NCI-H2171 treated with DMSO at 0.1 percent for 48 hours (cell line): ENCODE data around the gene PCGF3.
"Not testable (repeated sequence)": the region's sequence is repeated elsewhere in the genome, so short reads cannot be mapped to it uniquely, and the experiment has no call there.

Experiments
- DNase-seq: peaks from one replicate; lab custom pipeline; 2025; lab: John Stamatoyannopoulos, UW

Gene PCGF3

GRCh38 chr4:683247-683897 is 22.3 kb upstream of the PCGF3 start:
- no peak for DNase-seq

- DNase-seq = peak; percentile 44
These were observed 21.5 kb upstream of the PCGF3 start for GRCh38 chr4:683982-684622.

- DNase-seq = peak; percentile 40
These were observed 20.9 kb upstream of the PCGF3 start for GRCh38 chr4:684623-685327.

DNA sequence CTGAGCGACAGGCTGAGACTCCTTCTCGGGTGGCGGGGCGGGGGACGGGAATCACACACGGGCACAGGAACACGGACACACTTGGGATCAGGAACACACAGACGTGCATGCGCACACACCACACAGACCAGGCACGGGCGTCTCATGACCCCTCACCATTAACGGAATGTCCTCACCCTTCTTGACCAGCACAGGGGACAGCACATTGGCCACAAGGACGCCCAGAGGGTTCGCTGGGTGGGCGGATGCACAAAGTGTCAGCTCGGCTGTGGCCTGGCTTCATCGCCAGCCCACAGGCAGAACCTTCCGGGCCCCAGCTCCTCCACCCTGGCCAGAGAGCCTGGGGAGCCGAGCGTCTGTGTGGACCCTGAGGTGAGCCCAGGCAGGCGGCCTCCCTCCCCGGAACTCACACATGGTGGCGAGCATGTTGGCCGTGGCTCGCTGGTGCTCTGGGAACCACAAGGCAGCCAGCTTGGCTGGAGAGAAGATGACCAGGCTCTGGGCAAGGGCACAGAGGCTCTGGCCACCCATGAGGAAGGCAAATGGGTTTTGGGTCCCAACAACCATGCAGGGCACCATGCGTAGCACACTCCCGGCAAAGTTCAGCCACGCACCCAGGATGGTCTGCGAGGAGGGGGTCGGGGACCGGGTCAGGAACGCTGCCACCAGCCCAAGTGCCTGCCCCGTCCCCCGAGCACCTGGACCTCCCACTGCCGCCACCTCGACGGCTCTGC is 19.8 kb upstream of the PCGF3 start:
- no peak for DNase-seq

DNA sequence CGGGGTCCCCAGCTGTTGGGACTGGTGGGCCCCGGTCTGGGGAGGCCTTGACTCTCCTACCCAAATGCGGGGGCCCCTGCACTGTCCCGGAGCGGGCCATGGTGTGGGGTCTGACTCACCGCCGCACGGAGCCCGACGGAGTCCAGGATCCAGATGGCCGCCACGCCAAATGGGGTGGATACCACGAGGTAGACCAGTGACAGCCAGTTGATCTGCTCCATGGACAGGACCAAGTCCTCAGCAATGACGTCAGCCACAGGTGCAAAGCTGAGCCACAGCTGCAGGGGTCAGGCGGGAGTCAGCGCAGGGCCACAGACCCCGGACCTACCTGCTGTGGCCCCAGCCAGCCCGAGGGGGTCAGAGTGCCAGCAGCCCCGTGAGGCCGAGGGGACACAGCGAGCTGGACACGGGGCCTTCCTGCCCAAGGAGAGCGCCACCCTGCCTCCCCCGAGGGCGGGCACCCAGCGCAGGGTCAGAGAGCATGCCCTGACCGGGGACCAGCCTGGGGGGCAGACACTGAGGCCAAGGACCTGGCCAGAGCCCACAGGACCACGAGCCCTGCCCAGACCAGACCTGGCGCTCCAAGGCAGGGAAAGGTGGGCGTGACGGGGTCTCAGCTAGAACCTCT is 19.1 kb upstream of the PCGF3 start:
- no peak for DNase-seq

GRCh38 chr4:687048-687970 is 18.3 kb upstream of the PCGF3 start:
- no peak for DNase-seq

- no peak for DNase-seq
These were observed 17.4 kb upstream of the PCGF3 start for GRCh38 chr4:687971-688853.

DNA sequence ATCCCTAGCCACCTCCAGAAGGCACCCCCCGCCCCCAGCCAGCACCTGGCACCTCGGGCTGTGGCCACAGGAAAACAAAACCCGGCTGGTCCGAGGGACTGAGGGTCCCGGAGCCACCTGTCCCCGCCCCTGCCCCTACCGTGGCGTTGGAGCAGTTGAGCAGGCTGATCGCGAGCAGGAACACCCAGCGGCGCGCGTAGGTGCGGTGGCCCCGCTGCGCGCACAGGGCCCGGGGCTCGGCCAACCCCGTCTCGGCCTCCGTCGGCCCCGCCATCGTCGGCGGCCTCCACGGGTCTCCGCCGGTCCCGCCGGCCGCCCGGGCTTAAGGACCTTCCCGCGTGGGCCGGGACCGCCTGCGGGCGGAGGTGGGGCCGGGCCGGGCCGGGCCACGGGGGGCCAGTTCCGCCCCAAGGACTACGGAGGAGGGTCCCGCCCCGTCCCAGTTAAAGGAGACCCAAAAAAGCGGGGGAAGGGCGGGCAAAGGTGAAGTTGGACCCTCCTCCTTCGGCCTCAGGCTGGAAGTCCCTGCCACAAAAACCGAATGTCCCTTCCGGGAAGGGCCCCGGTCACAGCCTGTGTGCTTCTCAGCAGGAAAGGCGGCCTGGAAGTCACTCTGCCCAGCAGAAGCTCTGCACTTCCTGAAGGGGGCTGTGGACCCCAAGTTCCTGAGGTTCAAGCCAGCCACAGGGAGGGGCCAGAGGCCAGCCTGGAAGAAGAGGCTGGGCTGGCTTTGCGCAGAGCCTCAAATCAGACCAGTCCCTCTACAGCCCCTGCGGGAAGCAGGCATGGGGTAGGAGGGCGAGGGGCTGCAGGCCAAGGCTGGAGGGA is 16.6 kb upstream of the PCGF3 start, which contains the start of gene SLC49A3:
SLC49A3 (minus strand) TSS at position 298 of the 828 bp plus-strand sequence; CDS start at position 274, 24 bp downstream.
- no peak for DNase-seq

- DNase-seq = no peak
These were observed 15.9 kb upstream of the PCGF3 start for GRCh38 chr4:689723-690122.

DNA sequence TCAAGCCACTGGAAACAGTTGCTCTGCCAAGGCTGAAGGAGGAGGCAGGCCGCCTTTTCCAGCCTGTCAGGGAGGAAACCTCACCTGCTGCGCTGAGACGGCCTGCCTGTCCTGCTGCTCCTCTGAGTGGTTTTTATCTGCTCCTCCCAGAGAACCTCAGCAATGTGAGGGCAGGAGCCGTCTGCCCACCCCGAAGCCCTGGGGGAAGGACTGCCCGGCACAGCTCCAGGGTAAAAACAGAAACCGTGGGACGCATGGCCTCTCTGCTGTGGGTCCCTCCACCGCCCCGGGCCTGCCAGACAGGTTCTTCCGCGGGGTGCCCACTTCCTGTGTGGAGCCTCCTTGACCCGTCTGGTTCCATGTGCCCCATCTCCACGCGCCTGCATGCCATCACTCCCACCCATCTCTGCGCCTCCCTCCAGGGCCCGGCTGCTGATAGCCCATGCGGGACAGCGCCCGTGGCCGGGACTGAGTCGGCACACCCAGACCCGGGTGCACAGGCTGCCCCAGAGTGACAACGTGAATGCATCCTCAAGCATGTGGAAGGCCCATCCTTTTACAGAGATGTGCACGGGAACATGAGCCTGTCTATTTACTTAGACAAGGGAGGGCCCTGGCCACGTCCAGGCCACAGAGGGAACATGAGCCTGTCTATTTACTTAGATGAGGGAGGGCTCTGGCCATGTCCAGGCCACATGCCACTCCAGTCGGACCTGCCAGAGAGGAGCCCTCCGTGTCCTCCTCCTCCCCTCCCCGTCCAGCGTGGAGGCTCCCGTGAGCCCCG is 12.7 kb upstream of the PCGF3 start:
- no peak for DNase-seq

DNA sequence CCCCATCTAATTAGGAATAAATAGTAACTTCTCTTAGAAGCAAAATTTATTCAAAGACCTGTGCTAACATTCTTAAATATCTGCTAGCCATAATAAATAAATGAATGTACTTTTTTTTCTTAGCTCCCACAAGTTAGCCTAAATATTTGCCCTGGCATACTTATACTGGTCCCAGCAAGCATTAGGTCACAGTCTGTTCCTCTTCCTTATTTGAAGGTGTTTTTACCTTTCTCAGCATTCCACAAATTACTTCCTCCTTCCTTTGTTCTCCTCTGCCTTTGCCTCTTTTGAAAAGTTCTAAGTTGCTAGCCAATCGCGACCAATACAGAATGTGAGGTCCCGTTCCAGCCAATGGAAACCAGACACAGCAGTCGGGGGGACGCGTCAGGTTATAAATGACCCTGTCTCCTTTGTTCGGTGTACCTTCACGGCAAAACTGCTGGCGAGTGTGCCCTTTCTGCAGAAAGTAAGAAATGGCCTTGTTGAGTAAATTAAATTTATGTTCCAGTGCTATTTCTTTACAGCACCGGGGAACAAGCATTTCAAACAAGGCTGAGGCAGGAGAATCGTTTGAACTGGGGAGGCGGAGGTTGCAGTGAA is 11.2 kb upstream of the PCGF3 start:
- not testable (repeated sequence) for DNase-seq

DNA sequence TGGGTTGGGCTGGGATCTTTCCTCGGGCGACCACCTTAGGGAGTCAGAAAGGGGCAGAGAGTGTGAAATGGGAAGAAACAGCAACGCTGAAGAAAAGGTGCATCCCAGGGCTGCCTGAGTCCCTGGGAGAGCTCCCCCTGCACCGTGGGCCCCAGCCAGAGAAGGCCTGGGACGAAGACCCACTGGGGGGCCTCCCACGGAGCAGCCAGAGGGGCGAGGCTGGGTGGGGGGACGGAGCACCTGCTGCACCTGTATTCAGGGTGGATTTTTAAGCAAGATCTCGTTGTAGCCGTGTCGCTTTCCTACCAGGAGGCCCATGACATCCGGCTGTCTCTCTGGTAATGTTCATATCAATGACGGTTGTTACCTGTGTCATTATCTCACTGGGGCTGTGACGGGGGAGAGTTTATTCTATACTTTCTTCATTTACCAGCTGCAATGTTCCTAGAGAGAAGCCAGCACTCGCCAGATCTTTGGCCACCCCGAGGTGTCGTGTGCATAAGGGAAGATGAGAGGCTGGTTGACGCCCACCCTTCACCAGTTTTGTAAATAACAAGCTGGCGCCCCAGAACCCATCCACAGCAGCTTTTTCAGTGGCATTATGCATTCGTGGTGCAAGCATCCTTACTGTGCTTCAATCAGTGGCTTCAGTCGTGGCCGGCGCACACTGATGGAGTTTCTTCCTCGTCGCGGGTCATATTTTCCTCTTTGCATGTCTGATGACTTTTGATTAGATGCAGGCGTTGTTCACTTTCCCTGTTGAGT is 5.6 kb upstream of the PCGF3 start:
- no peak for DNase-seq

DNA sequence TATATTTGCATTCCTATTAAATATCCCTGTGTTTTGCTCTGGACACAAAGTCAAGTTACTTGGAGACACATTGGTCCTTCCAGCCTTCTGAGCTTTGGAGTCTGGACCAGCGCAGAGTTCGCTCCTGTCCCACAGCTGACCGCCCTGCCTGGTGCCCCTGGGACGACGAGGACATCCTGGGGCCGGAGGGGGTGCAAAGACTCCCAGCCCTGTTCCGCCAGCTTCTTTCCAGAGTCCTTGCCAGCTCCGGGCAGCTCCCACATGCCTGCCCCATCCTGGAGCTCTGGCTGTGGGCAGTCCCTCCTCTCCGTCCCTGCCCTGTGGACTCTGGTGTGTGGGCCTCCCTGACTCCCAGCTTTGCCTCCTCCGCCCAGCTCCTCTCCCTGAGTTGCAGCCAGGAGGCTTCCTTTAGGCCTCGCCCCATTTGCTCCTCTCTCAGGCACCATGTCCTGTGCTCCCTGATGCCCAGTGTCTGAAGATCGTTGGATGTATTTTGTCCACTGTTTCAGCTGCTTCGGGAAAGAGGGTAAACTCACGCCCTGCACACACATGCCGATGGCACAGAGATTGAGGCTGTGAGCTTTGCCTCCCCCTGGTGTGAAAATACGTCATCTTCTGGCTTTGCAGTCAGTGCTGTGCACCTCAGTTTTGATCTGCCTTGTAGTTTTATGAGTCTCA is 4.9 kb upstream of the PCGF3 start:
- no peak for DNase-seq

GRCh38 chr4:702618-703048 is 3.0 kb upstream of the PCGF3 start:
- DNase-seq = no peak

- DNase-seq = no peak
These were observed 2.1 kb upstream of the PCGF3 start for GRCh38 chr4:703336-704197.
